ENCODE data around the gene DHRS7B. TPM values are rescaled to one million over a fixed set of nuclear protein-coding genes. Genes with fewer than 3 reads are reported as not detected.
"Not testable (repeated sequence)": the region's sequence is repeated elsewhere in the genome, so short reads cannot be mapped to it uniquely, and the experiment has no call there.

The DHRS7B gene
- polyA plus RNA-seq, 5 donors, result 24.5 to 28.1 (median 25.0) TPM

GRCh38 chr17:21105064-21105894 lies 21.5 kb upstream of the DHRS7B start:
- DNase-seq, result no peak

DNA sequence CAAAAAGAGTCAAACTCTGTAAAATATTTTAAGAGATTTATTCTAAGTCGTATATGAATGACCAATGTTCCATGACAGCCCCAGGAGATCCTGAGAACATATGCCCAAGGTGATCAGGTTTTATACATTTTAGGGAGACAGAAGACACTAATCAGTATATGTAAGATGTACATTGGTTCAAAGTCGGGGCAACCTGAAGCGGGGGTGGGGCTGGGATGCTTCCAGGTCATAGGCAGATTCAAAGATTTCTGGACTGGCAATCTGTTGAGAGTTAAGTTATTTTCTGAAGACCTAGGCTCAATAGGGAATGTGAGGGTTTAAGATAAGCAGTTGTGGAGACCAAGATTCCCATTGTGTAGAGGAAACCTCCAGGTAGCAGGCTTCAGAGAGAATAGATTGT lies 20.4 kb upstream of the DHRS7B start:
- DNase-seq, result no peak

DNA sequence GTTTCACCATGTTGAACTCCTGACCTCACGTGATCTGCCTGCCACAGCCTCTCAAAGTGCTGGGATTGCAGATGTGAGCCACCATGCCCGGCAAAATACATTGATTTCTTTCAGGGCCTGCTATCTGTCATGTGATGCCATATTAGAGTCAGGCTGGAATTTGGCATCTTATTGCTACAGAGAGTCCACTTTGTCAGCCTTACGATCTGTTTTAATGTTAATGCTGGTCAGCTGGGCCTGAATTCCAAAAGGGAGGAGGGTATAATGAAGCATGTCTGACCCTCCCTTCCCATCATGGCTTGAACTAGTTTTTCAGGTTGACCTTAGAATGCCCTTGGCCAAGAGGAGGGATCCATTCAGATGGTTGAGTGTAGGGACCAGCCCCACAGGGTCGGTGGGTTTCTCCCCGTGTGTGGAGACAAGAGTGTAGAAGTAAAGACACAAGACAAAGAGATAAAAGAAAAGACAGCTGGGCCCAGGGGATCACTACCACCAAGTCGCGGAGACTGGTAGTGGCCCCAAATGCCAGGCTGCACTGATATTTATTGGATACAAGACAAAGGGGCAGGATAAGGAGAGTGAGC lies 19.6 kb upstream of the DHRS7B start:
- not testable (repeated sequence) for DNase-seq

GRCh38 chr17:21108651-21109050 lies 18.1 kb upstream of the DHRS7B start:
- DNase-seq, result no peak

- DNase-seq, result no peak
These were observed 13.6 kb upstream of the DHRS7B start for GRCh38 chr17:21113049-21113690.

DNA sequence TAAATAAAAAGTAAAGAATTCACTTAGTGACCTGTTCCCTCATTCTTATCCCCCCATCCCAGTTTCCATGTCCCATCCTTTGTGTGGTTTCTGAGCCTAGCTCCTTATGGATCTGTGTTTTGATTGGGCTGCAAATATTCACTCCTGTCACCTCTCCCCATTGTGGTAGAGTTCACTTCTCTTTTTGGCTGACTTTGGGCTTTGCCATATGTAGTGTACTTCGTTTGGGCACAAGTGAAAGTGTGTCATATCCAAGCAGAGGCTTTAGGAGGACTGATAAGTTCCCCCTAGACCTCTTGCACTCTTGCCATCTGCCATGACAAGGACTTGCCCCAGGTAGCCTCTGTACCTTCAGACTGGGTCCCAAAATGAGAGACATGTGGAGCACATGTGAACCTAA lies 13.0 kb upstream of the DHRS7B start:
- DNase-seq, result no peak

DNA sequence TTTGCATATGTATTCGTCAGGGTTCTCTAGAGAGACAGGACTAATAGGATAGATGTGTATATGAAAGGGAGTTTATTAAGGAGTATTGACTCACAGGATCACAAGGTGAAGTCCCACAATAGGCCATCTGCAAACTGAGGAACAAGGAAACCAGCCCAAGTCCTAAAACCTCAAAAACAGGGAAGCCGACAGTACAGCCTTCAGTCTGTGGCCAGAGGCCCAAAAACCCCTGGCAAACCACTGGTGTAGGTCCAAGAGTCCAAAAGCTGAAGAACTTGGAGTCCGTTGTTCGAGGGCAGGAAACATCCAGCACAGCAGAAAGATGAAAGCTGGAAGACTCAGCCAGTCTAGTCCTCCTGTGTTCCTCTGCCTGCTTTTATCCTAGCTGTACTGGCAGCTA lies 12.0 kb upstream of the DHRS7B start:
- not testable (repeated sequence) for DNase-seq

GRCh38 chr17:21119247-21119918 lies 7.4 kb upstream of the DHRS7B start:
- DNase-seq, result peak in 1 of 2 donors; percentile 36

DNA sequence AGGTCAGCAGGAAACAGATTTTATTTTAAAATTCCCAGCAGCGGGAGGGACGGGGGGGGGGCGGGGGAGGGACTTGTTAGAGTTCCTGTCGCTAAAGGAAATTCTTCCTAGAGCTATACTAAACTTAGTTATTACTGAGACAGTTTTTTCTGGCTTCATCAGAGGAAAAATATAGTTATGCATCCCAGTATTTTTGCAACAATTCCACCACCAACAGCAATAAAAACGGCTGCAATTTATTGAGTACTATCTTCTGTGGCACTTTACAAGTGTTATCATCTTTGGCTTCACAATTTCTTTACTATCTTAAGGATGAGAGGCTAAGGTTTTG lies 6.9 kb upstream of the DHRS7B start:
- no peak for DNase-seq

DNA sequence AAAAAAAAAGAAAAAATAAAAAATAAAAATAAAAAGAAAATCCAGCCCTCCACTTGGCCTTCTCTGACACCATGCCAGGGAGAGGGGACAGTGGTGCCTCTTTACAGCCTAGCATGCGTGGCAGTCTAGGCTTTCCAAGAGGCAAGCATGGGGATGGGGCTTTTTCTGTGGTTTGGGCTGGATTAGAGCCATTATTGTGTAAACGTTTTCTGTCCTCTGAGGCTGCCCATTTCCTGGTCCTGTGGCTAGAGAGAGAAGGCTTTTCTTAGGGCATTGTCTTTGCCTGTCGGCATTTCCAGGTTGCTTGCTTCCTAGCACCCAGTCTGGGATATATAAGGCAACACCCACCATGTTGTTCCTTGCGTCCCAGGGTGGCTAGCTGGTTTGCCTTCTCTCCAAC lies 2.7 kb upstream of the DHRS7B start:
- DNase-seq, result no peak

- not testable (repeated sequence) for DNase-seq
These were observed 2.2 kb upstream of the DHRS7B start for GRCh38 chr17:21124517-21124916.

- no peak for DNase-seq
These were observed 902 bp upstream of the DHRS7B start for GRCh38 chr17:21125862-21126261.

GRCh38 chr17:21127509-21128077 lies 829 bp downstream of the DHRS7B start:
- no peak for DNase-seq

GRCh38 chr17:21129023-21129681 lies 2.4 kb downstream of the DHRS7B start:
- no peak for DNase-seq

DNA sequence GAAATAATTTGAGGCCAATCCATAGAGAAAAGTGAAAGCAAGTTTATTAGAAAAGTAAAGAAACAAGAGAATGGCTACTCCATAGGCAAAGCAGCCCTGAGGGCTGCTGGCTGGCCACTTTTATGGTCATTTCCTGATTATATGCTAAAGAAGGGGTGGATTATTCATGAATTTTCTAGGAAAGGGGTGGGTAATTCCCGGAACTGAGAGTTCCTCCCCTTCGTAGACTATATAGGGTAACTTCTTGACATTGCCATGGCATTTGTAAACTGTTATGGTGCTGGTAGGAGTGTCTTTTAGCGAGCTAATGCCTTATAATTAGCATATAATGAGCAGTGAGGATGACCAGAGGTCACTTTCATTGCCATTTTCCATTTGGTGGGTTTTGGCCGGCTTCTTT lies 4.4 kb downstream of the DHRS7B start:
- DNase-seq, result no peak

DNA sequence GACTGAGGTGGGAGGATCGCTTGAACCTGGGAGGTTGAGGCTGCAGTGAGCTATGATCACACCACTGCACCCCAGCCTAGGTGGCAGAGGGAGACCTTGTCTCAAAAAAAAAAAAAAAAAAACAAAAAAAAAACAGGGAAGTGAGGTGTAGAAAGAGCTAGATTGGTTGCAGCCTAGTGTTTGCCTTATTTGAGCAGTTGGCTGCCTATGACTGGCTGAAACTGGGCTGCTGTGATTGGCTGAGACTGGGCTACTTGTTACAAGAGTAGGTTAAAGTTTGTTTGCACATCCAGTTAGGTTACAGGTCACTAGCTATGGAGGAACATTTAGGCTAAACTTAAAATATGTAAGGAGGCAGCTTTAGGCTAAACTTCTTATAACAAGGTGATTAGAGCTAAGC lies 5.7 kb downstream of the DHRS7B start:
- no peak for DNase-seq

DNA sequence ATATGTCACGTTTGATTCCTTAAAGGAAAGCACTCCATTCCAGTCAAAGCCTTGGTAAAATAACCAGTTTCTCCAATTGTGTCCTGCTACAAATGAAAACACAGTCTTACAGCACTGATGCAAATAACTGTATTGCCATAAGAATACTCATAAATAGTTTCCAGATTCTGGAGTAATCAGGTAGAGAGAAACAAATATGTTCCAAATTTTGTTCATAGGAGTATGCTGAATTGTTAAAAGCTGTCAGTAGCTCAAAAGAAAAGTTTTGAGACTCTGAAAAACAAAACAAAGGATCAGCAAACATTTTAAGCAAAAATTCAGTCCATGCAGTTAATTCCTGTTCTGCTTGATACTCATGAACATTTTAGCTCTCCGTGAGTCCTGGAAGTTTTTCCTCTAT lies 7.8 kb downstream of the DHRS7B start:
- DNase-seq, result no peak

DNA sequence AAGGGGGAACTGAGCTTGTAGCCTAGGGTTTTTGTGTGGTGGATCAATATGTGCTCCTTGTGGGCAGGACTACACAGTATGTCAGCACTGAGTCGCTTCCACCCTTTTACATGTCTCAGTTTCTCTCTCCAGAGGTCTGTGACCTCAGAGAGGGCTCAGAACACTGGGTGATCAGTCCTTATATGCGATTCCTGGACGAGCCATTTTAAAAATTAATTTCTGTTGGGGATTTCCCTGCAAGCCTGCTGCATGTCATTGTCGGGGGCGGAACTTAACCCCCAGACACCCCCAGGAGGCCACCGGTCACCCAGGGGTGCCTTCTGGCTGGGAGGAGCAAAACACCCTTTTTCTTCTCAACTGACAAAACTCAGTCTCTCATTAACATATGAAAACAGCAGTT lies 14.1 kb downstream of the DHRS7B start:
- no peak for DNase-seq

DNA sequence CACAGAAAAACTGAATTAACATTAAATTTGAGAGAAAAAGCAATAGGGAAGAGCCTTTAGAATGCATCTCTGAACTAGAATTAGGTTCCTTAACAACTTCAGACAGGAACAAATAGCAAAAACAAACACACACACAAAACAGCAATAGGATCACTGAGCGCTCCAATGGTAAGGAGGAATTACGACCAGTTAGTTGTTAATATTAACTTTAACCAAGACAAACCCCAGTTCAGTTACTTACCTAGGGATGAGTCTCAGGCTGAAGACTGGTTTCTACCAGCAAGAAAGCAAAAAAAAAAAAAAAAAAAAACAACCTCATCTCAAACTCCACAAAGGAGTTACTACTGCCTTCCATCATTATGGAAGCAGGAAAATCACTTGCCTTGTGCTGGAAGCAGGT lies 14.6 kb downstream of the DHRS7B start:
- no peak for DNase-seq

DNA sequence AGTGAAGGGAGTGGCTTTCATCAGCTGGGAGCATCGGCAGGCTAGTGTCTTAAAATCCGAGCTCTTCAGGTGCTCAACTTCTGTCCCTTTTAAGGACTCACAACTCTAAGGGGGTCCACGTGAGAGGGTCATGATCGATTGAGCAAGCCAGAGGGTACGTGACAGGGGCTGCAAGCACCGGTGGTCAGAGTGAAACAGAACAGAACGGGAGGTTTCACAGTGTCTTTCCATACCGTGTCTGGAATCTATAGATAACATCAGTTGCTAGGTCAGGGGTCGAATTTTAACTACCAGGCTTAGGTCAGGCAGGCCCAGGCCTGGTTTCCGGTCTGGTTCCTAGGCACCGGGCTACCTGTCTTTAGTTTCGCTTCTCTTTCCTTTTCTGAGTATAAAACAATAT lies 15.3 kb downstream of the DHRS7B start:
- not testable (repeated sequence) for DNase-seq

DNA sequence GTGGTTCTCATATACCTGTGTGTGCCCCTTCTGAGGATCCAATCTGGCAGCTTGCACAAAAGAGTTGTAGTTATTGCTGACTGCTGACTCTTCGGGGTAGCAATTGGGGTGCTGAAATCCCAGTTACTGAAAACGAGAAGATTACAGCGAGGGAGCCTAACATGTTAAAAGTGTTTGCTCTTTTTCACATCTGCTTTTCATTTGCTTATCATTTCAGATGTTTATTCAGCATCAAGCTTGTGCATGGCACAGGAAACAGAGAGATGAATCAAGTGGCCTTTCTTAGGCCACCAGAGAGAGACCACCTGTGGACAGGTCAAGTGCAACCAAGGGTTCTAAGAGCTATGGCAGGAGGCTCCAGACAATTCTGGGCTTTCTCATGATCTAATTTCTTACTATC lies 16.9 kb downstream of the DHRS7B start:
- DNase-seq, result no peak

DNA sequence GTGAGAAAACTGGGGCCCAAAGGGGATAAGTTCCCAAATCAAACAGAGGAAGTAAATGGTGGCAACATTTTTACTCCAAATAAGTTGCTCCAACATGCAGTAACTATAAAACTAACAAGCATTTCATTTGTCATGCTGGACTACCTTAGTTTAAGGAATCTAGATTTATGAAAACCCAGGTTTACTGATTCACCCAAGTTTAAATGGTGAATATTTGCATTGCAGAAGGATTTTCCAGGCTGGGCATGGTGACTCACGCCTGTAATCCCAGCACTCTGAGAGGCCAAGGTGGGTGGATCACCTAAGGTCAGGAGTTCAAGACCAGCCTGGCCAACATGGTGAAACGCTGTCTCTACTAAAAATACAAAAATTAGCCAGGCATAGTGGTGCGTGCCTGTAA lies 17.5 kb downstream of the DHRS7B start:
- not testable (repeated sequence) for DNase-seq

All from right lung (tissue), 5 donors.